Mesenchymal stem cell (in vitro differentiated cells and primary cell): ENCODE data around the gene ATRAID.

Source experiments
- DNase-seq: peaks from one replicate; pipeline ENCODE4 v3.0.0-alpha.2; 2013
- H2AFZ ChIP-seq: one replicate; pipeline ENCODE4 v1.6.1; 2013; ENCODE audit warnings: low read depth, mild to moderate bottlenecking, control low read depth, inconsistent platforms, low read length, moderate library complexity
- H2AK5ac ChIP-seq: 2 replicates; pipeline ENCODE4 v1.6.1; 2013; ENCODE audit warnings: low read length, moderate library complexity, mild to moderate bottlenecking, inconsistent platforms; ENCODE audit not compliant: severe bottlenecking
- H2BK120ac ChIP-seq: one replicate; pipeline ENCODE4 v1.6.1; 2013; ENCODE audit warnings: low read depth, mild to moderate bottlenecking, inconsistent platforms, low read length, moderate library complexity
- H2BK12ac ChIP-seq, 2 experiments: one replicate each; pipeline ENCODE4 v1.6.1; 2013; ENCODE audit warnings: inconsistent platforms in 2 of 2, low read length in 2 of 2, mild to moderate bottlenecking in 2 of 2, moderate library complexity in 2 of 2, control low read depth in 1 of 2
- H2BK15ac ChIP-seq: one replicate; pipeline ENCODE4 v1.6.1; 2013; ENCODE audit warnings: mild to moderate bottlenecking, low read depth, inconsistent platforms; ENCODE audit not compliant: poor library complexity, severe bottlenecking
- H2BK5ac ChIP-seq: 2 replicates; pipeline ENCODE4 v1.6.1; 2013; ENCODE audit warnings: low read depth, mild to moderate bottlenecking, low read length, control low read depth, inconsistent platforms; ENCODE audit not compliant: poor library complexity, severe bottlenecking
- H3K14ac ChIP-seq, 2 experiments: one replicate each; pipeline ENCODE4 v1.6.1; 2013; ENCODE audit warnings: inconsistent platforms in 2 of 2, low read length in 2 of 2, control low read depth in 1 of 2, mild to moderate bottlenecking in 1 of 2, moderate library complexity in 1 of 2
- H3K18ac ChIP-seq, 2 experiments: one replicate each; pipeline ENCODE4 v1.6.1; 2013; ENCODE audit warnings: inconsistent platforms in 2 of 2, low read length in 2 of 2, control low read depth in 1 of 2, low read depth in 1 of 2, mild to moderate bottlenecking in 1 of 2
- H3K23ac ChIP-seq, 2 experiments: one replicate each; pipeline ENCODE4 v1.6.1; 2013; ENCODE audit warnings: inconsistent platforms in 2 of 2, low read length in 2 of 2, mild to moderate bottlenecking in 2 of 2, moderate library complexity in 2 of 2, control low read depth in 1 of 2
- H3K27ac ChIP-seq: 2 replicates; pipeline ENCODE4 v1.5.1; 2013; ENCODE audit warnings: mild to moderate bottlenecking, moderate library complexity, low read length, control low read depth, inconsistent platforms; ENCODE audit not compliant: poor library complexity, severe bottlenecking
- H3K27me3 ChIP-seq, 2 experiments: 2 replicates each; pipeline versions ENCODE4 v1.6.1 to v1.7.0; 2013; ENCODE audit warnings: low read length in 2 of 2, mild to moderate bottlenecking in 2 of 2, moderate library complexity in 2 of 2, control low read depth in 1 of 2, inconsistent platforms in 1 of 2; ENCODE audit not compliant: control insufficient read depth in 1 of 2, insufficient read depth in 1 of 2
- H3K36me3 ChIP-seq, 2 experiments: 2 replicates each; pipeline versions ENCODE4 v1.6.1 to v1.7.0; 2013; ENCODE audit warnings: low read length in 2 of 2, control low read depth in 1 of 2, inconsistent platforms in 1 of 2, low read depth in 1 of 2, mild to moderate bottlenecking in 1 of 2; ENCODE audit not compliant: insufficient read depth in 2 of 2, control insufficient read depth in 1 of 2
- H3K4ac ChIP-seq, 2 experiments: one replicate each; pipeline ENCODE4 v1.6.1; 2013; ENCODE audit warnings: inconsistent platforms in 2 of 2, low read length in 2 of 2, mild to moderate bottlenecking in 2 of 2, moderate library complexity in 2 of 2, control low read depth in 1 of 2, low read depth in 1 of 2
- H3K4me1 ChIP-seq: 2 replicates; pipeline ENCODE4 v1.6.1; 2013; ENCODE audit warnings: low read depth, low read length, control low read depth; ENCODE audit not compliant: control insufficient read depth, insufficient read depth
- H3K4me2 ChIP-seq: 2 replicates; pipeline ENCODE4 v1.6.1; 2013; ENCODE audit warnings: low read length, mild to moderate bottlenecking, inconsistent platforms; ENCODE audit not compliant: poor library complexity, severe bottlenecking
- H3K4me3 ChIP-seq, 2 experiments: 2 replicates each; pipeline versions ENCODE4 v1.5.1 to v1.7.0; 2013; ENCODE audit warnings: low read length in 2 of 2, mild to moderate bottlenecking in 2 of 2, control low read depth in 1 of 2, low read depth in 1 of 2; ENCODE audit not compliant: insufficient read depth in 1 of 2
- H3K79me1 ChIP-seq: replicated peaks from 2 replicates; pipeline ENCODE4 v1.6.1; 2013; ENCODE audit warnings: mild to moderate bottlenecking, control low read depth, low read length, inconsistent platforms; ENCODE audit not compliant: poor library complexity, severe bottlenecking
- H3K9ac ChIP-seq: 2 replicates; pipeline ENCODE4 v1.7.0; 2013; ENCODE audit warnings: mild to moderate bottlenecking, low read length, moderate library complexity
- H3K9me3 ChIP-seq: 2 replicates; pipeline ENCODE4 v1.7.0; 2013; ENCODE audit warnings: mild to moderate bottlenecking, low read length; ENCODE audit not compliant: control insufficient read depth
- H4K8ac ChIP-seq: one replicate; pipeline ENCODE4 v1.6.1; 2013; ENCODE audit warnings: inconsistent platforms, mild to moderate bottlenecking, low read length, moderate library complexity
- H4K91ac ChIP-seq: one replicate; pipeline ENCODE4 v1.6.1; 2013; ENCODE audit warnings: mild to moderate bottlenecking, low read length, inconsistent platforms
- WGBS: methylation state at CpG from one replicate; pipeline ENCODE4 v1.1.7; 2013; ENCODE audit warnings: mixed read lengths; 5-methylcytosine and 5-hydroxymethylcytosine counted together

Gene ATRAID

GRCh38 chr2:27245626-27246025, 33.8 kb downstream of the ATRAID start:
- no peak overlapping the region for H3K14ac ChIP-seq
- WGBS = 96% methylated on average over 4 of the region's 4 CpGs
- H2BK120ac ChIP-seq = no peak overlapping the region
- no peaks in the 10 kb centered on the region for H3K9me3 ChIP-seq
- no peak overlapping the region for H2AK5ac ChIP-seq
- H3K4me3 ChIP-seq = no peak overlapping the region
- DNase-seq = no peak
- H3K79me1 ChIP-seq = no peaks in the 10 kb centered on the region
- H2BK5ac ChIP-seq = no peak overlapping the region
- H3K23ac ChIP-seq = no peak overlapping the region
- H3K9ac ChIP-seq = no peak overlapping the region
- no peak overlapping the region for H3K4me2 ChIP-seq
- H3K18ac ChIP-seq = no peak overlapping the region
- no peak overlapping the region for H4K8ac ChIP-seq
- no peak overlapping the region for H2BK15ac ChIP-seq
- H3K4me1 ChIP-seq = peaks cover 5% of the 10 kb centered on the region
- no peak overlapping the region for H3K27ac ChIP-seq
- H2AFZ ChIP-seq = no peak overlapping the region
- no peak overlapping the region for H2BK12ac ChIP-seq
- peaks cover 47 to 49% of the 10 kb centered on the region in 2 experiments for H3K36me3 ChIP-seq
- no peak overlapping the region for H3K4ac ChIP-seq
- no peak overlapping the region for H4K91ac ChIP-seq
- peaks cover 15 to 24% of the 10 kb centered on the region in 2 experiments for H3K27me3 ChIP-seq

- Histone ChIP-seq H3K4ac (no peak overlapping the region), H3K18ac (no peak overlapping the region), H3K27me3 (peaks cover 30 to 37% of the 10 kb centered on the region in 2 experiments), H3K9ac (no peak overlapping the region), H3K9me3 (no peaks in the 10 kb centered on the region), H4K91ac (no peak overlapping the region), H2BK15ac (no peak overlapping the region), H2AK5ac (no peak overlapping the region), H2BK12ac (no peak overlapping the region), H3K4me2 (no peak overlapping the region), H3K27ac (no peak overlapping the region), H4K8ac (no peak overlapping the region), H3K4me1 (peaks cover 5% of the 10 kb centered on the region), H2BK120ac (no peak overlapping the region), H2AFZ (no peak overlapping the region), H3K14ac (no peak overlapping the region), H3K4me3 (no peak overlapping the region), H3K23ac (no peak overlapping the region), H3K36me3 (peaks cover 24 to 26% of the 10 kb centered on the region in 2 experiments), H3K79me1 (no peaks in the 10 kb centered on the region), H2BK5ac (no peak overlapping the region)
- WGBS = 81% methylated on average over 4 of the region's 4 CpGs
- no peak for DNase-seq
Observed at GRCh38 chr2:27247893-27248292, 36.1 kb downstream of the ATRAID start.

- Histone ChIP-seq H3K23ac (no peak overlapping the region), H3K14ac (no peak overlapping the region), H3K9me3 (no peaks in the 10 kb centered on the region), H4K8ac (no peak overlapping the region), H2BK120ac (no peak overlapping the region), H2BK5ac (no peak overlapping the region), H3K27ac (no peak overlapping the region), H3K79me1 (no peaks in the 10 kb centered on the region), H3K36me3 (peaks cover 10 to 12% of the 10 kb centered on the region in 2 experiments), H2AFZ (no peak overlapping the region), H3K9ac (no peak overlapping the region), H3K4me2 (no peak overlapping the region), H3K27me3 (peaks cover 36 to 43% of the 10 kb centered on the region in 2 experiments), H2BK12ac (no peak overlapping the region), H2BK15ac (no peak overlapping the region), H3K18ac (no peak overlapping the region), H3K4me1 (peaks cover 5% of the 10 kb centered on the region), H3K4me3 (no peak overlapping the region), H2AK5ac (no peak overlapping the region), H3K4ac (no peak overlapping the region), H4K91ac (no peak overlapping the region)
- 76% methylated on average over 9 of the region's 12 CpGs for whole genome bisulfite sequencing
- DNase-seq = no peak
Observed at GRCh38 chr2:27249159-27249890, 37.5 kb downstream of the ATRAID start.

GRCh38 chr2:27249891-27250651, 38.2 kb downstream of the ATRAID start:
- H3K4ac ChIP-seq = no peak overlapping the region
- WGBS = 23% methylated on average over 22 of the region's 22 CpGs
- no peak overlapping the region for H2BK15ac ChIP-seq

More at GRCh38 chr2:27249891-27250651, 38.2 kb downstream of the ATRAID start:
- Histone ChIP-seq H3K9me3 (no peaks in the 10 kb centered on the region), H3K79me1 (no peaks in the 10 kb centered on the region), H4K8ac (peak overlapping the region; percentile 15), H3K27me3 (peaks cover 43% of the 10 kb centered on the region in 2 experiments), H3K9ac (no peak overlapping the region), H3K14ac (no peak overlapping the region), H2AK5ac (no peak overlapping the region), H2BK12ac (no peak overlapping the region), H3K36me3 (peaks cover 3 to 5% of the 10 kb centered on the region in 2 experiments), H3K18ac (no peak overlapping the region), H2BK5ac (no peak overlapping the region), H2BK120ac (no peak overlapping the region), H3K4me2 (no peak overlapping the region), H3K27ac (no peak overlapping the region), H3K4me3 (no peak overlapping the region), H3K4me1 (peaks cover 5% of the 10 kb centered on the region), H3K23ac (no peak overlapping the region), H2AFZ (no peak overlapping the region), H4K91ac (no peak overlapping the region)
- DNase-seq = peak; percentile 55
